H9 (cell line): ENCODE measurements around the gene XRCC3. TPM values are rescaled to one million over a fixed set of nuclear protein-coding genes. Genes with fewer than 3 reads are reported as not detected.

Source experiments
- DNase-seq: peaks from one replicate; pipeline ENCODE4 v3.0.0-alpha.2; 2017
- H2AFZ ChIP-seq: one replicate; pipeline ENCODE4 v1.6.1; 2013; ENCODE audit warnings: mild to moderate bottlenecking, low read length, control low read depth, moderate library complexity
- H2AK5ac ChIP-seq: 2 replicates; pipeline ENCODE4 v1.6.1; 2013; ENCODE audit warnings: low read length, control low read depth, mixed read lengths; ENCODE audit not compliant: insufficient read length
- H2BK120ac ChIP-seq: one replicate; pipeline ENCODE4 v1.6.1; 2013; ENCODE audit warnings: low read depth, mild to moderate bottlenecking, low read length, control low read depth, inconsistent platforms; ENCODE audit not compliant: poor library complexity, severe bottlenecking
- H2BK12ac ChIP-seq: 2 replicates; pipeline ENCODE4 v1.6.1; 2013; ENCODE audit warnings: low read length, control low read depth, mixed read lengths, low read depth; ENCODE audit not compliant: insufficient read length
- H2BK15ac ChIP-seq: 2 replicates; pipeline ENCODE4 v1.6.1; 2013; ENCODE audit warnings: low read depth, low read length, control low read depth
- H2BK20ac ChIP-seq: one replicate; pipeline ENCODE4 v1.6.1; 2013; ENCODE audit warnings: low read depth, mild to moderate bottlenecking, low read length, control low read depth, inconsistent platforms; ENCODE audit not compliant: poor library complexity, severe bottlenecking
- H2BK5ac ChIP-seq: 2 replicates; pipeline ENCODE4 v1.6.1; 2013; ENCODE audit warnings: low read length, control low read depth, mixed read lengths; ENCODE audit not compliant: insufficient read length
- H3K14ac ChIP-seq: 2 replicates; pipeline ENCODE4 v1.6.1; 2013; ENCODE audit warnings: low read length, control low read depth; ENCODE audit not compliant: insufficient read depth
- H3K18ac ChIP-seq: 2 replicates; pipeline ENCODE4 v1.6.1; 2013; ENCODE audit warnings: low read depth, mild to moderate bottlenecking, mixed read lengths, low read length, control low read depth; ENCODE audit not compliant: insufficient read length
- H3K23ac ChIP-seq: 2 replicates; pipeline ENCODE4 v1.6.1; 2013; ENCODE audit warnings: low read length, control low read depth, mixed read lengths, low read depth; ENCODE audit not compliant: insufficient read length
- H3K23me2 ChIP-seq: 2 replicates; pipeline ENCODE4 v1.6.1; 2013; ENCODE audit warnings: low read depth, mild to moderate bottlenecking, mixed read lengths, low read length, control low read depth; ENCODE audit not compliant: insufficient read length, poor library complexity, severe bottlenecking
- H3K27ac ChIP-seq: 2 replicates; pipeline ENCODE4 v1.5.1; 2013; ENCODE audit warnings: low read length, control low read depth, mixed read lengths, low read depth; ENCODE audit not compliant: insufficient read length
- H3K27me3 ChIP-seq: 2 replicates; pipeline ENCODE4 v1.6.1; 2013; ENCODE audit warnings: low read length, control low read depth, inconsistent platforms; ENCODE audit not compliant: insufficient read depth
- H3K4ac ChIP-seq: 2 replicates; pipeline ENCODE4 v1.6.1; 2013; ENCODE audit warnings: low read depth, mild to moderate bottlenecking, control low read depth, inconsistent platforms, low read length, moderate library complexity
- H3K4me1 ChIP-seq: 2 replicates; pipeline ENCODE4 v1.6.1; 2013; ENCODE audit warnings: low read length, control low read depth, inconsistent platforms; ENCODE audit not compliant: insufficient read depth
- H3K4me2 ChIP-seq: 2 replicates; pipeline ENCODE4 v1.6.1; 2013; ENCODE audit warnings: low read length, control low read depth, mixed read lengths; ENCODE audit not compliant: insufficient read length, insufficient read depth
- H3K56ac ChIP-seq: 2 replicates; pipeline ENCODE4 v1.6.1; 2013; ENCODE audit warnings: low read depth, mild to moderate bottlenecking, mixed read lengths, low read length, control low read depth; ENCODE audit not compliant: insufficient read length
- H3K79me1 ChIP-seq: 2 replicates; pipeline ENCODE4 v1.6.1; 2013; ENCODE audit warnings: low read depth, mild to moderate bottlenecking, moderate library complexity, low read length, control low read depth, inconsistent platforms; ENCODE audit not compliant: insufficient read depth, poor library complexity, severe bottlenecking
- H3K79me2 ChIP-seq: 2 replicates; pipeline ENCODE4 v1.6.1; 2013; ENCODE audit warnings: low read length, control low read depth, inconsistent platforms; ENCODE audit not compliant: insufficient read depth
- H3K9ac ChIP-seq: 2 replicates; pipeline ENCODE4 v1.6.1; 2013; ENCODE audit warnings: low read length, control low read depth, mixed read lengths; ENCODE audit not compliant: insufficient read length; ENCODE audit errors: extremely low read depth
- H3K9me3 ChIP-seq: one replicate; pipeline ENCODE4 v1.6.1; 2013; ENCODE audit warnings: low read depth, low read length, inconsistent platforms; ENCODE audit not compliant: control insufficient read depth
- H3T11ph ChIP-seq: one replicate; pipeline ENCODE4 v1.6.1; 2013; ENCODE audit warnings: mild to moderate bottlenecking, low read length, control low read depth, inconsistent platforms
- H4K20me1 ChIP-seq: one replicate; pipeline ENCODE4 v1.6.1; 2013; ENCODE audit not compliant: control insufficient read depth, insufficient read length, insufficient read depth
- H4K5ac ChIP-seq: 2 replicates; pipeline ENCODE4 v1.6.1; 2013; ENCODE audit warnings: low read depth, mild to moderate bottlenecking, mixed read lengths, low read length, control low read depth; ENCODE audit not compliant: insufficient read length
- H4K8ac ChIP-seq: replicated peaks from 2 replicates; pipeline ENCODE4 v1.6.1; 2013; ENCODE audit warnings: low read length, control low read depth, mixed read lengths, low read depth; ENCODE audit not compliant: insufficient read length
- H4K91ac ChIP-seq: 2 replicates; pipeline ENCODE4 v1.6.1; 2013; ENCODE audit warnings: low read depth, mild to moderate bottlenecking, moderate library complexity, mixed read lengths, low read length, control low read depth; ENCODE audit not compliant: insufficient read length
- H3K27ac Mint-ChIP-seq, 3 experiments: 2 replicates in 2 of 3; 3 replicates in 1 of 3; pipeline ENCODE4 v1.8.0; 2020 to 2021; ENCODE audit warnings: mixed read lengths in 3 of 3, mild to moderate bottlenecking in 1 of 3, moderate library complexity in 1 of 3
- H3K27me3 Mint-ChIP-seq: 2 replicates; pipeline ENCODE4 v1.8.0; 2021; ENCODE audit warnings: low read depth, mild to moderate bottlenecking, moderate library complexity, mixed read lengths
- H3K36me3 Mint-ChIP-seq, 3 experiments: 2 replicates in 2 of 3; 3 replicates in 1 of 3; pipeline ENCODE4 v1.8.0; 2020 to 2021; ENCODE audit warnings: low read depth in 3 of 3, mixed read lengths in 3 of 3; ENCODE audit not compliant: insufficient read depth in 1 of 3
- H3K4me1 Mint-ChIP-seq, 2 experiments: 2 replicates each; pipeline ENCODE4 v1.8.0; 2020; ENCODE audit warnings: mixed read lengths in 2 of 2
- H3K4me3 Mint-ChIP-seq, 2 experiments: 2 replicates in 1 of 2; 3 replicates in 1 of 2; pipeline ENCODE4 v1.8.0; 2020 to 2021; ENCODE audit warnings: mild to moderate bottlenecking in 2 of 2, mixed read lengths in 2 of 2, moderate library complexity in 1 of 2
- H3K9me3 Mint-ChIP-seq, 2 experiments: 2 replicates in 1 of 2; 3 replicates in 1 of 2; pipeline ENCODE4 v1.8.0; 2020; ENCODE audit warnings: mild to moderate bottlenecking in 2 of 2, mixed read lengths in 2 of 2, moderate library complexity in 1 of 2
- CTCF ChIP-seq: fragments of 200-600 bp; sonication (generic); conservative IDR thresholded peaks from 3 replicates; pipeline ENCODE4 v1.8.0; 2021; ENCODE audit warnings: antibody characterized with exemption, mild to moderate bottlenecking
- WGBS: extraction: QIAGEN DNeasy Blood & Tissue Kit; methylation state at CpG from one replicate; pipeline ENCODE4 v1.1.7; 2013; ENCODE audit warnings: missing lambda C conversion rate, low lambda C conversion rate, mixed read lengths; ENCODE audit not compliant: insufficient read length; ENCODE audit errors: extremely low coverage; 5-methylcytosine and 5-hydroxymethylcytosine counted together
- total RNA-seq: library from RNA; stranded (reverse); gene quantifications from 2 replicates; pipeline ENCODE4 v1.2.1, GENCODE V29; 2021

XRCC3 gene
- total RNA-seq, 1 experiment from 2014 or later = 45.3 TPM

- H3K9ac ChIP-seq = no peak overlapping the region
- H4K20me1 ChIP-seq = peaks cover 3% of the 10 kb centered on the region
- H3K4ac ChIP-seq = no peak overlapping the region
- H3K56ac ChIP-seq = no peak overlapping the region
- no peak overlapping the region for H3K23ac ChIP-seq
- H3K14ac ChIP-seq = no peak overlapping the region
- H2AK5ac ChIP-seq = no peak overlapping the region
- Mint-ChIP-seq H3K9me3 (no peaks in the 10 kb centered on the region), H3K36me3 (peaks cover 3 to 42% (median 22%) of the 10 kb centered on the region in 3 experiments), H3K27ac (peak overlapping the region in 1 of 3 experiments; percentile 53; a peak in 1 of 7 replicates), H3K4me1 (peaks cover 11 to 12% of the 10 kb centered on the region in 2 experiments), H3K27me3 (no peaks in the 10 kb centered on the region), H3K4me3 (no peak overlapping the region)
- no peaks in the 10 kb centered on the region for H3K23me2 ChIP-seq
- H4K91ac ChIP-seq = no peak overlapping the region
- no peak overlapping the region for H2BK120ac ChIP-seq
- no peak overlapping the region for H2AFZ ChIP-seq
- WGBS = no CpG with 5 or more reads among the region's 10 CpGs
- peaks cover 2% of the 10 kb centered on the region; the same call in 1 of the 2 replicates for H3K4me1 ChIP-seq
- no peak overlapping the region for H3T11ph ChIP-seq
- no peak for TF ChIP-seq CTCF
- no peak overlapping the region for H2BK5ac ChIP-seq
- H3K79me1 ChIP-seq = no peaks in the 10 kb centered on the region
- H4K5ac ChIP-seq = no peak overlapping the region
- H3K27ac ChIP-seq = no peak overlapping the region
- no peaks in the 10 kb centered on the region for H3K27me3 ChIP-seq
- H2BK12ac ChIP-seq = no peak overlapping the region
- no peak overlapping the region for H4K8ac ChIP-seq
- no peak for DNase-seq
- H3K79me2 ChIP-seq = no peaks in the 10 kb centered on the region
- no peak overlapping the region for H2BK20ac ChIP-seq
- H2BK15ac ChIP-seq = no peak overlapping the region
- H3K4me2 ChIP-seq = no peak overlapping the region
- H3K9me3 ChIP-seq = no peaks in the 10 kb centered on the region
- no peak overlapping the region for H3K18ac ChIP-seq
These were observed 21.5 kb upstream of the XRCC3 start for GRCh38 chr14:103736546-103737431.
